HG02571 (cell line): Measurements from ENCODE around the gene LDB3.

ENCODE experiments used
- ATAC-seq: cut with Tn5 transposase; IDR thresholded peaks from one replicate; pipeline ENCODE4 v1.9.1; 2021; ENCODE audit warnings: mild to moderate bottlenecking, moderate library complexity; ENCODE audit not compliant: unreplicated experiment

LDB3 gene

GRCh38 chr10:86705139-86705538, 36.8 kb downstream of the LDB3 start:
- no peak for ATAC-seq

- no peak for ATAC-seq
Observed at GRCh38 chr10:86705905-86706304, 37.6 kb downstream of the LDB3 start.

- ATAC-seq = no peak
Observed at GRCh38 chr10:86706401-86706841, 38.1 kb downstream of the LDB3 start.

DNA sequence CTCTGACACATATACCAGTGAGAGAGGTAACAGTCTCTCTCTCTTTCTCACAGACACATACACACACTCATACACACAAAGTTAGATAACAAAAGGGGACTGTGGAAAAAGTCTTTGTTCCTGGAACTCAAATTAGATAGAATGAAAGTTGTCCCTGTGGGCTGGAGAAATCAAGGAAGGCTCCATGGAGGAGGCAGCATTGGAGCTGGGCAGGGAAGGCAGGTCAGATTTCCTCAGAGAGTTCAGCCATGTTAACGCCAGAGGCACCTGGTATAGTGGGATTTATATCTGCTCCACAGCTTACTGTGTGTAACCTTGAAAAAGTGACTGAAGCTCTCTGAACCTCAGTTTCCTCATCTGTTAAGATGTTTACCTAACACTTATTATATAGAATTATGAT, 38.7 kb downstream of the LDB3 start:
- ATAC-seq = no peak

GRCh38 chr10:86707505-86707904, 39.2 kb downstream of the LDB3 start:
- ATAC-seq = no peak

DNA sequence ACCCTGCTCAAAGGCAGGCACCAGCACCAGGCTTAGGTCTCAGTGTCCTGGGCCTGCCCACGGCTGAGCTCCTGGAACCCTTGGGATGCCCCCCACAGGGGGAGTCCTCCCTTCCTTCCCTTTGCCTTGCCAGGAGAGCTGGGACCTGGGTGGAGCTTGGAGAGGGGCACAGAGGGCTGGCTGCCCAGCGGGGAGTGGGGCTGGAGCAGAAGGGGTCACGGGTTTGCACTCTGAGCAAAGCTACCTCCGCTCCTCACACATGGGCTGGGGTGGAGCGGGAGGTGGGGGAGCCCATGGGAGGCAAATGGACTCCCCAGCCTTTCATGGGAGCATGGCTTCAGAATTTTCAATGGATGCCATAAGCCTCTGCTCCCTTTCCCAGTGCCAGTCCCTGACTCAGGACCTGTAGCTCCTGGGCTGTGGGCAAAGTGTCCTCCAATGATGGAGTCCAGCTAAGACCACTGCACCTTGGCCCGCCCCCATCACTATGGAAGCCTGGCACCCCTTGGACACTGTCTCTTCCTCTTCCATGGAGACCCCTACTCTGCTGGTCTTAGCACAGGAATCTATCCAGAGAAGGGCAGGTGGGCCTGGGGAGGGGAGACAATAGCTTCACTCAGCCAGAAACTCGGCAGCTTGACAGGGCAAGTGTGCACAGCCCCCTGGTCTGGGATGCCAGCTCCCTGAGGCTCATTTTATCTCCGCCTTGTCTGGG, 39.9 kb downstream of the LDB3 start:
- no peak for ATAC-seq

DNA sequence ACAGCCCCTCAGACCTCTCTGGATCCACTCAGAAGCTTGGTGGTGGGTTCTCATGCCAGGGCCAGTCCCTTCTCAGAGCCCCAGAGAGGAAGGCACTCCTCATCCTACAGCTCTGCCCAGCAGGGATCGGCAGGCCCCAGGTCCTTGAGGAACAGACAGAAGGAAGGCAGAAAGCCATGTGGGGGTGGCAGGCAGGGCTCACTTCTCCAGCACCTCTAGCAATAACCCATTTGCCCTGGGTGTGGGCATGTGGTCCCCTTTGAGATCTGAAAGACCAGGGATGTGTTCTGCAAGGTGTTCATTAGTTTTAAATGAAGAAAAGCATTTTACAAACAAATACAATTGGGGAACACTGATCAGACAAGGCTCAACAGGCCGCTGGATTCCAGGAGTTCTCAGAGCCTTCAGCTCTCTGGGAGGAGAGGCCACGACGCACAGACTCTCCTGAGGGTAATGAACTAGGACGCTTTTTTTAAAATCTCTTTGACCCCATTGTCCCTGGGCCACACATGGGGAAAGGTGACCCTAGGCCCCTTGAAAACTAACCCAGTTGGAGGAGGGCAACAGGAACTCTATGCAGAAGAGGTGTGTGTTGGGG, 40.6 kb downstream of the LDB3 start:
- ATAC-seq = no peak

- ATAC-seq = no peak
Observed at GRCh38 chr10:86709396-86710185, 41.3 kb downstream of the LDB3 start.

DNA sequence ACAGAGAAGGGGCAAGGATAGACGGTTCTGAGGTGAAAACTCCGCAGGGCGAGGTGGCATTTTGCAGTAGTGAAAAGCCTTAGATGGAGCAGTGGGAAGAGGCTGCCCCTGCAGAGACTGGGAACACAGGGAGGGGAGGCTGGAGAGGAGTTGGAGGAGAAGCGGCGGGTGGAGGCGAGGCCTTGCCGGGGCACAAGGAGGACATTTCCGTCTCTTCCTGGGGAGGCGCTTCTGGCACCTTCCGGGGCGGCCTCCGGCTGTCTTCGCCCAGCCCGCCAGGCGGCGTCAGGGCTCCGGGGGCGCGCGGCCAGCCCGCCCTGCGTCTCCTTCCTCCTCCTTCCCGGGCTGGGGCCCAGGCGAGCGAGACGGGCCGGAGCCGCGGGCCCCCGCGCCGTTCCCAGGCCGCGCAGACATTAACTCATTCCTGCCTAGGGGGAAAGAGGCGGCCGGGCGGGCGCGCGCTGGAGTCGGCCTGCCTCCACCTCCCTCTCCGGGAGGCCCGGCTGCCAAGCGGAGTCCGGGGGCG, 42.7 kb downstream of the LDB3 start:
- peak; percentile 82 for ATAC-seq

GRCh38 chr10:86711513-86712316, 43.4 kb downstream of the LDB3 start:
- ATAC-seq = peak; percentile 33

DNA sequence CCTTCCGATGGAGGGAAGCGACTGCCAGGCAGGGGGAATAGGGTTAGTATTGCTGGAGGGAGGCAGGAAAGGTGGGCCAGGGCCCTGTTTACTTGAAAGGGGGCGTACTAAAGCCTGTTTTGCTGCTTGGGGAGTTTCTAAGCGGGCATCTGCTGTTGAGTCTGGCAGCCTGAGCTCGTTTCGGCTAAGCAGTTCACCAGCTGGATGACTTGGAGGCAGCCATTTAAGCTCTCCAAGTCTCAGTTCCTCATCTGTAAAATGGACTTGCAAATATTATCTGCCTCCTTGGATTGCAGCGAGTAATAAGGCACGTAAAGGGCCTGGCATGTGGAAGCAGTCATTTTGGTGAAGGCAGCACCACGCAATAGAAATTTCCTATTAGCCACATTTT, 44.0 kb downstream of the LDB3 start:
- peak; percentile 16 for ATAC-seq

DNA sequence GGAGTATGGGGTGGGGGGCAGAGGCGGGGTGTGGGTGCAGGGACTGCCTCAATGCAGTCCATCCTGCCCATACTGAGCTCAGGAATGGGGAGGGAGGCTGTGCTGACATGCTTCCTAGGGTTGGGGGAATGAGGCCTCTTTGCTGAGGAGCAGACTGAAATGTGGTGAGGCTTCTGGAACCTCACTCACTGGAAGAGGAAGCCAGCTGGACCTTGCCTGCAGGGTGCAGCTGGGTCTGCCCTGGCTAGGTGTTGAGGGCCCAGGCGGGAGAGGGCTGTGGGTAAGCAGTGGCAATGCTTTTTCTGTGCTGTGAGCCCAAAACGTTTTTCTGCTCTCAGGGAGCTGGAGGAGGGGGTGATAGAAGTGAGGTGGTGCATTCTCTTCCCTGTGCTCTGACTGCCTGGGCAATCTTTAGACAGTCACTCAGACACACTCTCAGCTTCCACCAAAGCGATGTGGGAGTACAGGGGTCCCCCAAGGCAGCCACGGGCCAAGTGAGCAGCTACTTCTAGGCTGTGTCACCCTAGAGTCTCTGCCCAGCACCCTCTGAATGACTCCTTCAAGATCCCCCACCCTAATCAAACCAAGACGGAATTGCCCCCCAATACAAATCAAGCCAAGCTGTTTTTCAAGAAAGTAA, 47.0 kb downstream of the LDB3 start:
- no peak for ATAC-seq

DNA sequence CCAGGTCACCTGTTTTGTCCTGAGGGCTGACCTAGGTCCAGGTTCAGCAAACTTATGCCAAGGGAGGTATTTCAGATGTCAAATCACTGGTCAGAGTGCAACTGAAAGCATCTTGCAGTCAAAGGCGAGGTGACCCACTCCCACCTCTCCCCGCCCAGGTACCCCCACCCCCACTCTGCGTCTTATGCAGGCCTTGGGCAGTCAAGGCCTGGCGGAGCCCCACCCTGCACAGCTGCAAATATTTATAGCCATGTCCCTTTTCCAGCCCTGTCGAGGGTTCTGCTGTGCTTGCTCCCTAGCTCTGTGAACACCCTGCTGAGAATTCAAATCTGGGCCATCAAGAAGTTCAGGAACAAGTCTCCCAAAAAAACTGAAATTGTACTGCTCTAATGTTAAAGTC, 47.5 kb downstream of the LDB3 start:
- no peak for ATAC-seq

DNA sequence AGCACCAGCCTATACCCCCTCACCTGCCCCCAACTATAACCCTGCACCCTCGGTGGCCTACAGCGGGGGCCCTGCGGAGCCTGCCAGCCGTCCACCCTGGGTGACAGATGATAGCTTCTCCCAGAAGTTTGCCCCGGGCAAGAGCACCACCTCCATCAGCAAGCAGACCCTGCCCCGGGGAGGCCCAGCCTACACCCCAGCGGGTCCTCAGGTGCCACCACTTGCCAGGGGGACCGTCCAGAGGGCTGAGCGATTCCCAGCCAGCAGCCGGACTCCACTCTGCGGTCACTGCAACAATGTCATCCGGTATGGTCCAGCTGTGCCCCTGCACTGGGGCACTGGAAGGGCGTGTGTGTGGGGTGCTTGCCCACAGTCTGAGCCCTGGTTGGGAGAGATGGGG, 48.2 kb downstream of the LDB3 start:
- no peak for ATAC-seq

- ATAC-seq = no peak
Observed at GRCh38 chr10:86718556-86718955, 50.2 kb downstream of the LDB3 start.

GRCh38 chr10:86721232-86721631, 52.9 kb downstream of the LDB3 start:
- ATAC-seq = no peak

DNA sequence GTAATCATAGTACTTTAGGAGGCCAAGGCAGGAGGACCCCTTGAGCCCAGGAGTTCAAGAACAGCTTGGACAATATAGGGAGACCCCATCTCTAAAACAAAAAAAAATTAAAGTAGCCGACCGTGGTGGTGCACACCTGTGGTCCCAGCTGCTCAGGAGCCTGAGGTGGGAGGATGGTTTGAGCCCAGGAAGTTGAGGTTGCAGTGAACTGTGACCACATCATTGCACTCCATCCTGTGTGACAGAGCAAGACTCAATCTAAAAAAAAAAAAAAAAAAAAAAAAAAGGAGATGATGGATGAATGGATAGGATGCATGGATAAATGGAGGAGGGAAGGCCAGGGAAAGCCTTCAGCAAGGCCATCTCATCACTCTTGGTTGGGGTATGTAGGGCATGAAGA, 54.7 kb downstream of the LDB3 start:
- ATAC-seq = no peak

DNA sequence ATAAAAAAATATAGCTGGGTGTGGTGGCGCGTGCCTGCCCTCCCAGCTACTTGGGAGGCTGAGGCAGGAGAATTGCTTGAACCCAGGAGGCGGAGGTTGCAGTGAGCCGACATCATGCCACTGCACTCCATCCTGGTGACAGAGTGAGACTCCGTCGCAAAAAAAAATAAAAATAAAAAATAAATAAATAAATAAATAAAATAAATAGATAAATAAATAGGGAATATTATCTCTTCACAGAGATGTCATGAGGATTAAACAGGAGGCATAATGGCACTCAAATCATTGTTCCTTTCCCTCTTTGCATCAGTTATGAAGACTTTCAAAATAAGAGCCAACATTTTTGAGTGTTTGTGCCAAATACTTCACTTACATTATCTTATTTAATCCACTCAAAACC, 56.1 kb downstream of the LDB3 start:
- no peak for ATAC-seq

DNA sequence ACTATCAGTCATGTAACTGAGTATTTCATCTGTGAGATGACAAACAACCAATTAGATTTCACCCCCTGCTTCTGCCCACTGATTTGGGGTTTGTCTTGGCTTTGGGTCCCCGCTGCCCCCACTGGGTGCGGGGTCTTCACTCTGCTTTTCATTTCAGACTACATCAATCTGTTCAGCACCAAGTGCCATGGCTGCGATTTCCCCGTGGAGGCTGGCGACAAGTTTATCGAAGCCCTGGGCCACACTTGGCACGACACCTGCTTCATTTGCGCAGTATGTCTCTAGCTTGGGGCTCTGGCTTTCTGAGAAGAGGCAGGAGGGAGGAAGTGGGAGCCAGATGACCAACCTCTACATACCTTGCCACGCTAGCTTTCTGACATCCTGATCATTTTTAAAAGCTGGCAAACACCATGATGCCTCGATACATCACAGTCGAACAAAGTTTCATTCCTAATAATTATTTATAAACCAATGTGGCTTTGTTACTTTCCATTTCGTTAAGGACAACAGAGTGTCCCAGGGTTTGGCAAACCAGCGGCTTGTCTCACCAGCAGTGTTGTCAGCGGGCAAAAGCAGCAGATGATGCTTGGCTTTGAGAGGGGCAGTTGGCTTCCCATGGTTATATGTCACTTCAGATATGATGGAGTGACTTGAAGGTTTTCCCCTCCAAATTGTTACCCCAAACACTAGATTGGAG, 57.8 kb downstream of the LDB3 start:
- no peak for ATAC-seq

DNA sequence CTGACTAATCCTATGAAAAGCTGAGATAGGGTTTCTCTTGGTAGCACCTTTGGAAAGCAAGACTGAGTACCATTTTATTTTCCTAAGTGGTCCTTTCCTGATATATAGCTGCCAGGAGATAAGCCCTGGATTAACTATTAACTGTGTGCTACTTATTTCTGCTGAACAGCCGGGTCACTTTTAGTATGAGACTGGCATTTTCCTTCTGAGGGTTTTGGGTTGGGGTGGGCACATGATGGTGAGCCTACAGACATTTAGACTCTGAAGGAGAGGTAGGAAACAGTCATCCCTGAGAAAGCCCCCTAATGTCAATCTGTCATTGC, 58.3 kb downstream of the LDB3 start:
- no peak for ATAC-seq
